ENCODE data around the gene PHF12.

PHF12 gene

DNA sequence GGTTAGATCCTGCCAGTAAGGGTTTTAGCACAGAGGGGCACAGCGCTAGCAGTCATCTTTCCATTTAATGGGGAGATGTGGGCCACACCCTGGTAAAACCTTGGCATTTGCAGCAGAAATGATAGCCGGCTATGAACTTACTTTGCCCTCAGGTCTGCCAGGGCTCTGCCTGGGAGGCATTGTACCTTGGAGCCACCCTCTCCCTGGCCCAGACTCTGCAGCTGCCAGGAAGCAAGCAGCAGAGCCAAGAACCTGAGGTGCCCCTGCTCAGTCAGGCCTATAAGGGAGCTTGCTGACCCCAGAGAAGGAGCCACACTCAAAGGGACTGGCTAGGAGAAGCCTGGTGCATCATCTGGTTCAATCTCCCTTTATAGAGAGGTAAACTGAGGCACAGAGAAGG, 23.7 kb upstream of the PHF12 start:
- no peak overlapping the region for H3K9ac ChIP-seq (ENCODE audit: insufficient read length, low read depth)
- TF ChIP-seq YY1 (IDR thresholded peaks at IDR 0.05; ENCODE audit: insufficient read depth, insufficient read length), result no peak
- no peak for TF ChIP-seq SUZ12 (IDR thresholded peaks at IDR 0.05; ENCODE audit: extremely low read depth, insufficient read depth, insufficient read length)
- TF ChIP-seq ZNF274 (IDR thresholded peaks at IDR 0.05; ENCODE audit: low read depth, low read length), result no peak
- H3K36me3 ChIP-seq (ENCODE audit: insufficient read depth, insufficient read length, low read length), result no peaks in the 10 kb centered on the region
- H3K9me3 ChIP-seq (ENCODE audit: insufficient read depth, low read length), result no peaks in the 10 kb centered on the region
- peaks cover 18% of the 10 kb centered on the region for H3K27me3 ChIP-seq (ENCODE audit: insufficient read depth, insufficient read length)
- no peak for DNase-seq (ENCODE audit: low read depth, low spot score)
- no peaks in the 10 kb centered on the region for H3K4me1 ChIP-seq (ENCODE audit: insufficient read depth, insufficient read length)
- no peak overlapping the region for H3K4me3 ChIP-seq (ENCODE audit: insufficient read length, low read depth)

DNA sequence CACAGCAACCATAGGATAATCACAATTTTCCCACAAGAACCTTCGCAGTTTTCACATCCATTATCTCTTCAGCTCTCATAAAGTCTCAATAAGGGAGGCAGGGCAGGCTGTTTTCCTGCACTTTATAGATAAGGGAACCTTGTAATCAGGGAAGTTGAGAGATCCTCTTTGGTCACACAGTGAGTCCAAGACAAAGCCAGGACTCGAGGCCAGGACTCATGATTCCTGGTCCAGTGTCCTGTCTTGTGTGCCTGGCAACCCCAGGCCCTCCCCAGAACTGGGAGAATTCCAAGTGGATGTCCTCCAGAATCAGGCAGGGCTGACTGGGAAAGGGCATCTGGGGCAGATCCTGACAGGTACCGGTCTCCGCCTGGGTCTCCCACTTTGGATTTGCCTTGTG, 23.1 kb upstream of the PHF12 start:
- TF ChIP-seq YY1 (IDR thresholded peaks at IDR 0.05; ENCODE audit: insufficient read depth, insufficient read length) (no peak), ZNF274 (IDR thresholded peaks at IDR 0.05; ENCODE audit: low read depth, low read length) (no peak), SUZ12 (IDR thresholded peaks at IDR 0.05; ENCODE audit: extremely low read depth, insufficient read depth, insufficient read length) (no peak)
- Histone ChIP-seq H3K9me3 (ENCODE audit: insufficient read depth, low read length) (no peaks in the 10 kb centered on the region), H3K36me3 (ENCODE audit: insufficient read depth, insufficient read length, low read length) (no peaks in the 10 kb centered on the region), H3K9ac (ENCODE audit: insufficient read length, low read depth) (no peak overlapping the region), H3K27me3 (ENCODE audit: insufficient read depth, insufficient read length) (peaks cover 18% of the 10 kb centered on the region), H3K4me3 (ENCODE audit: insufficient read length, low read depth) (no peak overlapping the region), H3K4me1 (ENCODE audit: insufficient read depth, insufficient read length) (no peaks in the 10 kb centered on the region)
- DNase-seq (ENCODE audit: low read depth, low spot score), result no peak

DNA sequence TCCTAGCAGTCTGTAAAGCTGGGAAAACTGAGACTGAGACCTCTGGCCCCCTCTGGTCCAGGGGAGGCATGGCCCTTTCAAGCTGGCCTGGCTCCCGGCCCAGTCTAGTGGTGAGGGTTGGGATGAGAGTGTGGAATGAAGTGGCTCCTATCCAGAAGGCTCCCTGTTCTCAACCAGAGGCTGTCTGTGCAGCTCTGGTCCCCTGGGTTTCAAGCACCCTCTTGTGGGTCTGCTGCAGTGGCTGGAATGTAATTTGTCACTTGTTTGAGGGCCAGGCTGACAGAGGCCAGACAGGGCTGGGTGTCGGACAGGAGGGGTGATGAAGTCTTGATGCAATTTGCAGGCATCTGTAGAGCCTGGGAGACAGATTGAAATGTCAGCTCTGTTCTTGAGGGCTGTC, 22.1 kb upstream of the PHF12 start:
- H3K9ac ChIP-seq (ENCODE audit: insufficient read length, low read depth), result no peak overlapping the region
- no peak overlapping the region for H3K4me3 ChIP-seq (ENCODE audit: insufficient read length, low read depth)
- no peak for DNase-seq (ENCODE audit: low read depth, low spot score)
- no peak for TF ChIP-seq ZNF274 (IDR thresholded peaks at IDR 0.05; ENCODE audit: low read depth, low read length)
- no peak for TF ChIP-seq SUZ12 (IDR thresholded peaks at IDR 0.05; ENCODE audit: extremely low read depth, insufficient read depth, insufficient read length)
- no peak for TF ChIP-seq YY1 (IDR thresholded peaks at IDR 0.05; ENCODE audit: insufficient read depth, insufficient read length)
- peaks cover 8% of the 10 kb centered on the region for H3K27me3 ChIP-seq (ENCODE audit: insufficient read depth, insufficient read length)
- no peaks in the 10 kb centered on the region for H3K36me3 ChIP-seq (ENCODE audit: insufficient read depth, insufficient read length, low read length)
- peaks cover 7% of the 10 kb centered on the region for H3K4me1 ChIP-seq (ENCODE audit: insufficient read depth, insufficient read length)
- no peaks in the 10 kb centered on the region for H3K9me3 ChIP-seq (ENCODE audit: insufficient read depth, low read length)

DNA sequence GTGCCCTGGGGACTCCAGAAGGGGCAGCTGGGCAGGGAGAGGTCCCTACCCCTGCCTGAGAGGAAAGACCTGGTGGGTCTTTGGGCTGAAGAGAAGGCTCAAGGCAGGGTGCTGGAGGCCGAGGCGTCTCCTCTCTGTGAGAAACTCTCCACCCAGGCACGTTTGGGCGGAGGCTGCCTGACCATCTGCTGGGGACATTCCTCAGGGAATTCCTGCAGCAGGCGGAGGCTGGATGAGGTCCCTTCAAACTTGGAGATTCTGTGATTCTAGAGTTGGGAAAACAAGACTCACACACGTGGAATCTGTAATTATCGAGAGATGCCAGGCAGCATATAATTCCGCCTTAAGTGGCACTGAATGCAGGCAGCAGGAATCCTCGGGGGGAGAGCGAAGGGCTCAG, 21.1 kb upstream of the PHF12 start:
- TF ChIP-seq SUZ12 (IDR thresholded peaks at IDR 0.05; ENCODE audit: extremely low read depth, insufficient read depth, insufficient read length), result no peak
- TF ChIP-seq ZNF274 (IDR thresholded peaks at IDR 0.05; ENCODE audit: low read depth, low read length), result no peak
- no peak for TF ChIP-seq YY1 (IDR thresholded peaks at IDR 0.05; ENCODE audit: insufficient read depth, insufficient read length)
- H3K36me3 ChIP-seq (ENCODE audit: insufficient read depth, insufficient read length, low read length), result no peaks in the 10 kb centered on the region
- peaks cover 12% of the 10 kb centered on the region for H3K4me1 ChIP-seq (ENCODE audit: insufficient read depth, insufficient read length)
- H3K9ac ChIP-seq (ENCODE audit: insufficient read length, low read depth), result no peak overlapping the region
- H3K9me3 ChIP-seq (ENCODE audit: insufficient read depth, low read length), result no peaks in the 10 kb centered on the region
- DNase-seq (ENCODE audit: low read depth, low spot score), result no peak
- H3K27me3 ChIP-seq (ENCODE audit: insufficient read depth, insufficient read length), result peaks cover 4% of the 10 kb centered on the region
- H3K4me3 ChIP-seq (ENCODE audit: insufficient read length, low read depth), result no peak overlapping the region

DNA sequence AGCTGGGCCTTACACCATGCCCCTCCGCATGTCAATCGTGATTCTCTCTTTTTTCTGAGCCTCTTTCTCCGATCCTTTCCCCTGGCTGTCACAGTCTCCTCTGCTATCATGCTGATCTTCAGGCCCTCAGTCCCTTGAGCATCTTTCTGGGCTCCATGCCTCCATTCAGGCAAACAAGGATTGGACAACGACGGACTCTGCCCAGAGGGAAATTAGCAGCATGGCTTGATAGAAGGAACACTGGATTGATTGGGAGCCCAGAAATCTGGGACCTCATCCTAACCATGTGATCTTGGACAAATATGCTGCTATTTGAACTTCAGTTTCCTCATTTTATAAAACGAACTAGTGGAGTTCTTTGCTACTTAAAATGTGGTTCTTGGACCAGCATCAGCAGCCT, 19.6 kb upstream of the PHF12 start:
- no peaks in the 10 kb centered on the region for H3K27me3 ChIP-seq (ENCODE audit: insufficient read depth, insufficient read length)
- TF ChIP-seq ZNF274 (IDR thresholded peaks at IDR 0.05; ENCODE audit: low read depth, low read length) (no peak), YY1 (IDR thresholded peaks at IDR 0.05; ENCODE audit: insufficient read depth, insufficient read length) (no peak), SUZ12 (IDR thresholded peaks at IDR 0.05; ENCODE audit: extremely low read depth, insufficient read depth, insufficient read length) (no peak)
- H3K4me1 ChIP-seq (ENCODE audit: insufficient read depth, insufficient read length), result peaks cover 12% of the 10 kb centered on the region
- H3K4me3 ChIP-seq (ENCODE audit: insufficient read length, low read depth), result no peak overlapping the region
- no peaks in the 10 kb centered on the region for H3K9me3 ChIP-seq (ENCODE audit: insufficient read depth, low read length)
- DNase-seq (ENCODE audit: low read depth, low spot score), result no peak
- H3K9ac ChIP-seq (ENCODE audit: insufficient read length, low read depth), result no peak overlapping the region
- no peaks in the 10 kb centered on the region for H3K36me3 ChIP-seq (ENCODE audit: insufficient read depth, insufficient read length, low read length)

DNA sequence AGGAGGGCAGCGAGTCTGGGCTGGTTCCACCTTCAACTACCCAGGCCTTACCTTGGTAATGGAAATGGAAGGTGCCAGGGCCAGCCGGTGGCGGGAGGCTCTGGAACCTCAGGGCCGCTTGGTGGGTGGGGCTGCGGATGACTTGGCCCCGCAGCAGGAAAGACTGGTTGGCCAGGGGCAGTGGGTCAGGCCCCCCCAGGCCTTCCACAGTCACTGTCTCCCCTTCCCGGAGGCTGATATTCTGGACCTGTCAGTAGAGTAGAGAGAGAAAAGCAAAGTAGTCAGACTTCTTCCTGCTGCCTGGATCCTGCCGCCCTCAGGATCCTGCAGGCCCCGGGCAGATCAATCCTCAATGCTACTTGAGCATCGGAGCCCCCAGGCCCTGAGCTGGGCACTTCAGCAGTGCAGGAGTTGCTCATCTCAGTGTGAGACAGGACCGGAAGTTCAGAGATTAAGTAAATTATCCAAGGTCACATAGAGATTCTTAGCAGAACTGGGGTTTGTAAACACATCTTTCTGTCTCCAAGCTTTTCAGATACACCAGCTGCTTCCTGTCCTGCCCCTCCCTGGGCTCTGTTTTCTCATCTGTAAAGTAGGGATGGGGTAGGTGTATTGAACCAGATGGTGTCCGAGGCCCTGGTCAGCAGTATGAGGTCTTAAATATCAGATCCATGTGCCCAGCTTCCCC, 18.5 kb upstream of the PHF12 start:
- Histone ChIP-seq H3K4me1 (ENCODE audit: insufficient read depth, insufficient read length) (peaks cover 12% of the 10 kb centered on the region), H3K36me3 (ENCODE audit: insufficient read depth, insufficient read length, low read length) (no peaks in the 10 kb centered on the region), H3K9me3 (ENCODE audit: insufficient read depth, low read length) (no peaks in the 10 kb centered on the region), H3K9ac (ENCODE audit: insufficient read length, low read depth) (no peak overlapping the region), H3K27me3 (ENCODE audit: insufficient read depth, insufficient read length) (no peaks in the 10 kb centered on the region), H3K4me3 (ENCODE audit: insufficient read length, low read depth) (no peak overlapping the region)
- no peak for DNase-seq (ENCODE audit: low read depth, low spot score)
- TF ChIP-seq ZNF274 (IDR thresholded peaks at IDR 0.05; ENCODE audit: low read depth, low read length), result no peak
- no peak for TF ChIP-seq YY1 (IDR thresholded peaks at IDR 0.05; ENCODE audit: insufficient read depth, insufficient read length)

DNA sequence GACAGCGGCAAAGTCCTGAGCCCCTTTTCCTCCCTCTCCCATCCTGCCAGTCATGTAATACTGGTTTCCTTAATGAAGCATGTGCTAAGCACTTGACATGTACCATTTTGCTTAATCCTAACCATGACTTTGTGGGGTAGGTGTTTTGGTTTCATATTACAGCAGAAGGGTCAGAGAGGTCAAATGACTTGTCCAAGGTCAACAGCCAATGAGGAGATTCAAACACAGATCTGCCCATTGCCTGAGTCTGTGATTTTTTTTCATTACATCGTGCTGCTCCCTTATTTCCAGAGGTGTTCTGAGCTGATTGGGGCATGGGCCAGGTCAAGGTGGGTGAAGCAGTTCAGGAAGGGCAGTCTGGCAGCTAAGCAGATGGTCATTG, 17.6 kb upstream of the PHF12 start:
- no peak overlapping the region for H3K4me3 ChIP-seq (ENCODE audit: insufficient read length, low read depth)
- no peak for DNase-seq (ENCODE audit: low read depth, low spot score)
- H3K9ac ChIP-seq (ENCODE audit: insufficient read length, low read depth), result no peak overlapping the region
- peaks cover 12% of the 10 kb centered on the region for H3K4me1 ChIP-seq (ENCODE audit: insufficient read depth, insufficient read length)
- no peaks in the 10 kb centered on the region for H3K9me3 ChIP-seq (ENCODE audit: insufficient read depth, low read length)
- H3K27me3 ChIP-seq (ENCODE audit: insufficient read depth, insufficient read length), result no peaks in the 10 kb centered on the region
- TF ChIP-seq ZNF274 (IDR thresholded peaks at IDR 0.05; ENCODE audit: low read depth, low read length) (no peak), YY1 (IDR thresholded peaks at IDR 0.05; ENCODE audit: insufficient read depth, insufficient read length) (no peak), SUZ12 (IDR thresholded peaks at IDR 0.05; ENCODE audit: extremely low read depth, insufficient read depth, insufficient read length) (no peak)
- H3K36me3 ChIP-seq (ENCODE audit: insufficient read depth, insufficient read length, low read length), result no peaks in the 10 kb centered on the region
